Measurements from ENCODE around the gene METAP1.
"Not testable (repeated sequence)": the region's sequence is repeated elsewhere in the genome, so short reads cannot be mapped to it uniquely, and the experiment has no call there.

METAP1 gene

DNA sequence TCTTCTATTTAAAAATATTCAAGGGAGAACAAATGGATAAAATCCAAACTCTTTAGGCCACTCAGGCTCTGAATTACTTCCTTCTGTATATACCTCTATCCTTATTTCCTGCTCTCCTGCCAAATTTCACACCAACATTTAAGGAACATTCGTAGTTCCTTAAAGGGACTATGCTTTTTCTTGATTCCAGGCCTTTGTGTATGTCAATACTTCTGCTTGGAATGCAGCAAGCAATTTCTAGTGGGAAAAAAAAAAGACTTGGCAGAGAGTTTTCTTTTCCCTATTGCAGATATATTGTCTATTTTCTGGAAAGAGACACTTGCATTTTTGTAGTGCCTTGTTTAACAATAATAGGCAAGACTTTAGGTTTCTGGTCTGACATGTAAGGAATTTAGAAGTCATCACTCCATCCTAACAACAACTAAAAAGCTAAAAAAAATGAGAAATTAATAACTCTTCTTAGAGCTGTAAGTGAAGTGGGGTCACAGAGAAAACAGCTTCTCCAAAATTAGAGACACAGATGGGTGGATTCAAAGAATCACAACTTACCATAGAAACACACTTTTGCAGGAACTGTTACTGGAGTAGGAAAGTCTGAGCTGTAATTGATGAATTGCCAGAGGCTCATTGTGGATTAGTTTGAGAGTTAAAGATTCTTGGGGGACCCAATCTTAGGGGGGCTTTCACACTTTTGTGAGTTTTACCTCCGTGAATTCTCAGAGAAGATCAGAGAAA lies 95.1 kb downstream of the METAP1 start:
- TF ChIP-seq, protein P1, sequence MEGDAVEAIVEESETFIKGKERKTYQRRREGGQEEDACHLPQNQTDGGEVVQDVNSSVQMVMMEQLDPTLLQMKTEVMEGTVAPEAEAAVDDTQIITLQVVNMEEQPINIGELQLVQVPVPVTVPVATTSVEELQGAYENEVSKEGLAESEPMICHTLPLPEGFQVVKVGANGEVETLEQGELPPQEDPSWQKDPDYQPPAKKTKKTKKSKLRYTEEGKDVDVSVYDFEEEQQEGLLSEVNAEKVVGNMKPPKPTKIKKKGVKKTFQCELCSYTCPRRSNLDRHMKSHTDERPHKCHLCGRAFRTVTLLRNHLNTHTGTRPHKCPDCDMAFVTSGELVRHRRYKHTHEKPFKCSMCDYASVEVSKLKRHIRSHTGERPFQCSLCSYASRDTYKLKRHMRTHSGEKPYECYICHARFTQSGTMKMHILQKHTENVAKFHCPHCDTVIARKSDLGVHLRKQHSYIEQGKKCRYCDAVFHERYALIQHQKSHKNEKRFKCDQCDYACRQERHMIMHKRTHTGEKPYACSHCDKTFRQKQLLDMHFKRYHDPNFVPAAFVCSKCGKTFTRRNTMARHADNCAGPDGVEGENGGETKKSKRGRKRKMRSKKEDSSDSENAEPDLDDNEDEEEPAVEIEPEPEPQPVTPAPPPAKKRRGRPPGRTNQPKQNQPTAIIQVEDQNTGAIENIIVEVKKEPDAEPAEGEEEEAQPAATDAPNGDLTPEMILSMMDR (IDR thresholded peaks at IDR 0.05; ENCODE audit: low read depth, low read length, missing control alignments): no peak
- H3K4me3 ChIP-seq (replicated peaks; ENCODE audit: low read depth, low read length): peak overlapping the region; percentile 80
- no peak for DNase-seq (ENCODE audit: extremely low read depth, low read depth)

DNA sequence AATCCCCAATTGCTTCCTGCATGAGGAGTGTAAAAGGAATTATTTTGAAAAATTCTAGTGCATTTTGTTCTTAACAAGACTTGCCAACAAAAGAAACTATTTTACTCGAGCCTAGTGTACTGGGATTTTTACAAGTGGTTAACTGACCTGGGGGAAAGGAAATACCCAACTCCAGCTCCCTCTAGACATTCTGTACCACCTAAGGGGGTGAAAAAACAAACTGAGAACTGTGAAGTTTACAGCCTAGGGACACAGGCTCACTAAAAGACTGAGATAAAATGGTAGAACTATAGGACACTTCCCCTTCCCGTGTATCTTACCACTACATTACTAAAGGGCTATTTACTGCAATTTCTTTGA lies 95.7 kb downstream of the METAP1 start:
- TF ChIP-seq, protein P1 (IDR thresholded peaks at IDR 0.05; ENCODE audit: low read depth, low read length, missing control alignments): no peak
- no peak for DNase-seq (ENCODE audit: extremely low read depth, low read depth)
- H3K4me3 ChIP-seq (replicated peaks; ENCODE audit: low read depth, low read length): peak overlapping the region; percentile 80; the same call in 1 of the 2 replicates

DNA sequence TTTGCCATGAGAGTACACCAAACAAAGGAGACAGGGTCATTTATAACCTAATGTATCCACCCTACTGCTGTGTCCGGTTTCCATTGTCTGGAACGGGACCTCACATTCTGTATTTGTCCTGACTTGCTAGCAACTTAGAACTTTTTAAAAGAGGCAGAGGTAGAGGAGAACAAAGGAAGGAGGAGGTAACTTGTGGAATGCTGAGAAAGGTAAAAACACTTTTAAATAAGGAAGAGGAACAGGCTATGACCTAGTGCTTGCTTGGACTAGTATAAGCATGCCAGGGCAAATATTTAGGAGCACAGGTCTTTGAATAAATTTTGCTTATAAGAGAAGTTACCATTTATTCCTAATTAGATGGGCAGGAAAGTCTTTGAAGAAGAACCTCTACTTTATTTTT lies 96.3 kb downstream of the METAP1 start:
- DNase-seq (ENCODE audit: extremely low read depth, low read depth); H3K4me3 ChIP-seq (replicated peaks; ENCODE audit: low read depth, low read length): not testable (repeated sequence)

DNA sequence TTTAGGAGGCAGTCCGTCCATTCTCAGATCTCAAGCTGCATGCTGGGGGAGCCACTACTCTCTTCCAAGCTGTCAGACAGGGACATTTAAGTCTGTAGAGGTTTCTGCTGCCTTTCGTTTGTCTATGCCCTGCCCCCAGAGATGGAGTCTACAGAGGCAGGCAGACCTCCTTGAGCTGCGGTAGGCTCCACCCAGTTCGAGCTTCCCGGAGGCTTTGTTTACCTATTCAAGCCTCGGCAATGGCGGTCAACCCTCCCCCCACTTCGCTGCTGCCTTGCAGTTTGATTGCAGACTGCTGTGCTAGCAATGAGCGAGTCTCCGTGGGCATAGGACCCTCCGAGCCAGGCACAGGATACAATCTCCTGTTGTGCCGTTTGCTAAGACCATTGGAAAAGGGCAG lies 103.8 kb downstream of the METAP1 start:
- no peak overlapping the region for H3K4me3 ChIP-seq (replicated peaks; ENCODE audit: low read depth, low read length)
- DNase-seq (ENCODE audit: extremely low read depth, low read depth): no peak
- TF ChIP-seq, protein P1 (IDR thresholded peaks at IDR 0.05; ENCODE audit: low read depth, low read length, missing control alignments): no peak

DNA sequence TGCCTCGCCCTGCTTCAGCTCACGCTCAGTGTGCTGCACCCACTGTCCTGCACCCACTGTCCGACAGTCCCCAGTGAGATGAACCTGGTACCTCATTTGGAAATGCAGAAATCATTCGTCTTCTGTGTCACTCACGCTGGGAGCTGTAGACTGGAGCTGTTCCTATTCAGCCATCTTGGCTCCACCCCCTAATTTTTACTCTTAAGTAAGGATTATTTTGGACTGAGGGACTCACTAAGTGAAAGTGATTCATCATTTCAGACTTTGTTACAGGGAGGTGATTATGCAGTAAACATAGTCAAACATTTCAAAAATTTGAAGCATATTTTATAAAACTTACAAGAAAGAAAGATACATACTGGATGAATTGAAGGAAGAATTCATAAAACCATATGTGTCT lies 104.3 kb downstream of the METAP1 start:
- H3K4me3 ChIP-seq (replicated peaks; ENCODE audit: low read depth, low read length); DNase-seq (ENCODE audit: extremely low read depth, low read depth): not testable (repeated sequence)

DNA sequence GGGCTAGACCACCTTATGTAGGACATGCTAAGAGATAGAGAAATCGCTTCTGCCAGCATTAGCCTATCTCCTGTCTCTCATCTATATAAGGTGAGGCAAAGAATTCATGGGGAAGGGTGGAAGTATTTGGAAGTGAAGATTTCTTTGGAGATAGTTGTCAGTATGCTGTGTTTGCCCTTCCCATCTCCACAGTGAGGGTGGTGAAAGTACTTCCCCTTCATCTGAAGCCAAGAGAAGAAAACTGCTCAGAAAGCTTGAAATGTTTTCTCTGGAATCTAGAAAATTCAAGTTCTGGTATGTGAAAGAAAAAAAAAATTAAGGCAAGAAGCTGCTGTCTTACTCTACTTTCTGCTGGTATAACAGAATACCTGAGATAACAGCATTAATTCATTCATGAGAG lies 105.4 kb downstream of the METAP1 start:
- no peak overlapping the region for H3K4me3 ChIP-seq (replicated peaks; ENCODE audit: low read depth, low read length)
- TF ChIP-seq, protein P1 (IDR thresholded peaks at IDR 0.05; ENCODE audit: low read depth, low read length, missing control alignments): no peak
- no peak for DNase-seq (ENCODE audit: extremely low read depth, low read depth)

DNA sequence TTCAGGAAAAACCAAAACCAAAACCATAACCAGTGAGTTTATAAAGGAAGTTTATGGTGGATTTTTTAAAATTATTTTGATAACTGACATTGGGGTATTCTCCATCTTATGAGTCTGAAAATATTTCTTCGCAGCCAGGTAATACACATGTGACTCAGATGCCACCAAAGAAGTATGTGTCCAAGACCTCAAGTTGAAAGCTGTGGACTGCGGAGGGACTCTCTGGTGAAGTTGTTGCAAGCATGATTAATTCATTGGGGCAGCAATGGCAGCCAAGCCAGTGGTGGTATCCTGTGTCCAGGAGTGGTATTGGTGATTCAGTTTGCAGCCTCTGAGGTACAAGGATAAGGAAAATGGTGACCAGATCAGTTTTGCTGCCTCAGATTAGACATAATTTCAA lies 107.1 kb downstream of the METAP1 start:
- no peak overlapping the region for H3K4me3 ChIP-seq (replicated peaks; ENCODE audit: low read depth, low read length)
- TF ChIP-seq, protein P1 (IDR thresholded peaks at IDR 0.05; ENCODE audit: low read depth, low read length, missing control alignments): no peak

DNA sequence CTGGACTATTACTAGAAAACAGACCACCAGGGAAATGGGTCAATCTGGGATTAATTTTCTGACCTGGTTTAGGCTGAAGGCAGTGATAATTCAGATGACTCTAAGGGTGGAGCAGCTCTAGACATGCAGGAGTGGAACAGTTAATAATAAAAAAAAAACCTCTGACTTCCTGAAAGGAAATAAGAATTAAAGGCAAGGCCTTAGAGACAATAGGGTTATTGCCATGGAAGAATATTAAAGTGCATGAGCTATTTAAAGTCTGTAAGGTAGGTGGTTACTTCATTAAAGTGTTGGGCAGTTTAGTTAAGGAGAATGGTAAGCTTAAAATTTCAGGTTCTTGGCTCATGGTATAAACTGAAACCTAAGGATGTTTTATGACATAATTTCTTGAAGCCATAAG lies 107.6 kb downstream of the METAP1 start:
- no peak overlapping the region for H3K4me3 ChIP-seq (replicated peaks; ENCODE audit: low read depth, low read length)
- TF ChIP-seq, protein P1 (IDR thresholded peaks at IDR 0.05; ENCODE audit: low read depth, low read length, missing control alignments): no peak
- DNase-seq (ENCODE audit: extremely low read depth, low read depth): no peak

More for the DNA sequence above, 107.1 kb downstream of the METAP1 start:
- no peak for DNase-seq (ENCODE audit: extremely low read depth, low read depth)
